Measurements from ENCODE around the gene ATL1.

GRCh38 chr14:50578433-50578832 lies 18.5 kb downstream of the ATL1 start:
- TF ChIP-seq CTCF (conservative IDR thresholded peaks at IDR 0.05; ENCODE audit: low read depth in 2 of 2) (no peak), EZH2 (IDR thresholded peaks at IDR 0.05; ENCODE audit: low read depth, unreplicated experiment) (no peak), CREB1 (CRISPR knock-in tag; IDR thresholded peaks at IDR 0.05; ENCODE audit: low read depth) (no peak), EZH2phosphoT487 (IDR thresholded peaks at IDR 0.05; ENCODE audit: unreplicated experiment) (no peak), POLR2AphosphoS5 (IDR thresholded peaks at IDR 0.05; ENCODE audit: low read depth) (no peak), ZNF114 (CRISPR knock-in tag; IDR thresholded peaks at IDR 0.05) (no peak), REST (IDR thresholded peaks at IDR 0.05; ENCODE audit: unreplicated experiment) (no peak)

Data from GM23338 (cell line).